M059J (cell line): ENCODE measurements around the gene ZNF784. TPM values are rescaled to one million over a fixed set of nuclear protein-coding genes. Genes with fewer than 3 reads are reported as not detected.

Source experiments
- DNase-seq: peaks from one replicate; pipeline ENCODE4 v3.0.0-alpha.2; 2012; ENCODE audit warnings: low read depth
- total RNA-seq: library from RNA; depleted of rRNA; stranded (reverse); fragments of >200 nt; shearing (Covaris generic); gene quantifications from 2 replicates; pipeline ENCODE4 v1.2.3, GENCODE V29; 2014; rRNA removed

Gene ZNF784
- total RNA-seq: 2.2 and 5.1 TPM in 2 replicates

GRCh38 chr19:55624109-55625003 is at the start of gene ZNF784:
ZNF784 (minus strand) TSS chr19:55624566; CDS start chr19:55624561, 5 bp downstream.
- peak; percentile 86 for DNase-seq

GRCh38 chr19:55673889-55674288 is 49.5 kb upstream of the ZNF784 start:
- DNase-seq: no peak

GRCh38 chr19:55673465-55673864 is 49.1 kb upstream of the ZNF784 start:
- no peak for DNase-seq

- peak; percentile 32 for DNase-seq
Measured at GRCh38 chr19:55672418-55672817, 48.1 kb upstream of the ZNF784 start.

- DNase-seq: no peak
Measured at GRCh38 chr19:55671054-55671378, 46.6 kb upstream of the ZNF784 start.

GRCh38 chr19:55670280-55671053 is 46.1 kb upstream of the ZNF784 start:
- no peak for DNase-seq

- DNase-seq: no peak
Measured at GRCh38 chr19:55669418-55670279, 45.3 kb upstream of the ZNF784 start.

GRCh38 chr19:55668603-55669348 is 44.4 kb upstream of the ZNF784 start:
- DNase-seq: no peak

GRCh38 chr19:55667958-55668357 is 43.6 kb upstream of the ZNF784 start:
- no peak for DNase-seq

- no peak for DNase-seq
Measured at GRCh38 chr19:55667511-55667910, 43.1 kb upstream of the ZNF784 start.

GRCh38 chr19:55667006-55667381 is 42.6 kb upstream of the ZNF784 start:
- no peak for DNase-seq

GRCh38 chr19:55666343-55667005 is 42.1 kb upstream of the ZNF784 start:
- no peak for DNase-seq

GRCh38 chr19:55663846-55664536 is 39.6 kb upstream of the ZNF784 start:
- no peak for DNase-seq

GRCh38 chr19:55661826-55662225 is 37.5 kb upstream of the ZNF784 start:
- DNase-seq: no peak

- no peak for DNase-seq
Measured at GRCh38 chr19:55660991-55661390, 36.6 kb upstream of the ZNF784 start.

- DNase-seq: no peak
Measured at GRCh38 chr19:55660404-55660803, 36.0 kb upstream of the ZNF784 start.

GRCh38 chr19:55659822-55660221 is 35.5 kb upstream of the ZNF784 start:
- no peak for DNase-seq

- DNase-seq: no peak
Measured at GRCh38 chr19:55658846-55659459, 34.6 kb upstream of the ZNF784 start.

- DNase-seq: no peak
Measured at GRCh38 chr19:55656988-55657747, 32.8 kb upstream of the ZNF784 start.
